Measurements from ENCODE around the gene OR10H3. TPM values are rescaled to one million over a fixed set of nuclear protein-coding genes. Genes with fewer than 3 reads are reported as not detected.

OR10H3 gene
- total RNA-seq, 1 experiment from 2014 or later = not detected

GRCh38 chr19:15788594-15789270, 50.9 kb downstream of the OR10H3 start:
- Histone ChIP-seq H3K27me3 (ENCODE audit: control insufficient read depth, insufficient read depth, low read length) (no peaks in the 10 kb centered on the region), H3K4me3 (ENCODE audit: insufficient read depth, low read depth, low read length) (no peak overlapping the region), H3K36me3 (replicated peaks; ENCODE audit: control insufficient read depth, insufficient read depth, low read length) (no peaks in the 10 kb centered on the region)
- DNase-seq = no peak

DNA sequence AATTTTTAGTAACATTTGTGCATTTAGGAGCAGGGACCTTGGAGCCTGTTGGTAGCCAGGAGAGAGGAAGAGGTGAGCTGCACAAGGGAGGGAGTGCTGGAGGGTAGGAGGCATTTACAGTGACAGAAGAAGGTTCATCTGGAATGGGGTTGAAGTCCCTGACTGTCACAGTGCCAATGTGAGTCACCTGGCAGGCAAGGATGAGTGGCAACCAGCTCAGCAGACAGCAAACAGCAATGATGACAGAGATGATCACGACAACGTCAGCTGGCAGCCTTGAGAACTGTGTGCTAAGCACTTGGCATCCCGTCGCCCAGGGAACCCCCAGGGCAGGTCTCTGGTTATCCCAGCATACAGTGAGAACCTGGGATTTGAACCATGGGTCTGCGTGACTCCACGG, 52.3 kb downstream of the OR10H3 start:
- DNase-seq = no peak
- no peak overlapping the region for H3K4me3 ChIP-seq (ENCODE audit: insufficient read depth, low read depth, low read length)
- no peaks in the 10 kb centered on the region for H3K36me3 ChIP-seq (replicated peaks; ENCODE audit: control insufficient read depth, insufficient read depth, low read length)
- H3K27me3 ChIP-seq (ENCODE audit: control insufficient read depth, insufficient read depth, low read length) = no peaks in the 10 kb centered on the region

Other genes starting within 250 kb of the OR10H3 start
- not detected in 2 replicates for gene CYP4F22, start 229.5 kb upstream of the OR10H3 start, total RNA-seq (2014; rRNA removed; shearing (Covaris generic))
- gene CYP4F8, start 122.8 kb upstream of the OR10H3 start, total RNA-seq (2014; rRNA removed; shearing (Covaris generic)) = not detected in 2 replicates
- gene CYP4F3, start 97.1 kb upstream of the OR10H3 start, total RNA-seq (2014; rRNA removed; shearing (Covaris generic)) = not detected in 2 replicates
- gene CYP4F12, start 64.9 kb upstream of the OR10H3 start, total RNA-seq (2014; rRNA removed; shearing (Covaris generic)) = not detected in 2 replicates
- not detected in 2 replicates for gene OR10H2, start 10.0 kb upstream of the OR10H3 start, total RNA-seq (2014; rRNA removed; shearing (Covaris generic))
- gene OR10H5, start 49.7 kb downstream of the OR10H3 start, total RNA-seq (2014; rRNA removed; shearing (Covaris generic)) = not detected in 2 replicates
- gene OR10H1, start 77.7 kb downstream of the OR10H3 start, total RNA-seq (2014; rRNA removed; shearing (Covaris generic)) = not detected in 2 replicates
- gene CYP4F2, start 160.1 kb downstream of the OR10H3 start, total RNA-seq (2014; rRNA removed; shearing (Covaris generic)) = not detected in 2 replicates
- gene CYP4F11, start 196.5 kb downstream of the OR10H3 start, total RNA-seq (2014; rRNA removed; shearing (Covaris generic)) = not detected in 2 replicates
- not detected in 2 replicates for gene OR10H4, start 211.0 kb downstream of the OR10H3 start, total RNA-seq (2014; rRNA removed; shearing (Covaris generic))